ENCODE results near the gene COL5A2.

Gene COL5A2

DNA sequence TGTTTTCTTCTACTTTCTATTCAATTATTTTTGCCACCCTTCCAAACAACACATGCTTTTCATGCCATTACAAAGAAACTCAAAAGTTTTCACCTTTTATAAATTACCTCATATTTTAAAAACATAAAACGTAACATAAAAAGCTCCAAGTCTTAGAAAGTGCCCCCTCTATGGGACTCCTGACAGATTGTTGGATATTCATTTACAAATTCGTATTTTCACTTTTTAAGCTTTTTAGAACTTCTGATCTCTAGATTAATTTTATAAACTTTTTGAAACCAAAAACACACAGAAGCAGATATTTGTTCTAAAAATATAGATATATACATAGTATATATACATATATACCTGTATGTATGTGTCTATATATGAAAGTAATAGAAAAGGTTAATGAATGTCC lies 1.5 kb downstream of the COL5A2 start:
- no peak for DNase-seq

- no peak for DNase-seq
Observed at GRCh38 chr2:189177251-189177840, 2.2 kb downstream of the COL5A2 start.

DNA sequence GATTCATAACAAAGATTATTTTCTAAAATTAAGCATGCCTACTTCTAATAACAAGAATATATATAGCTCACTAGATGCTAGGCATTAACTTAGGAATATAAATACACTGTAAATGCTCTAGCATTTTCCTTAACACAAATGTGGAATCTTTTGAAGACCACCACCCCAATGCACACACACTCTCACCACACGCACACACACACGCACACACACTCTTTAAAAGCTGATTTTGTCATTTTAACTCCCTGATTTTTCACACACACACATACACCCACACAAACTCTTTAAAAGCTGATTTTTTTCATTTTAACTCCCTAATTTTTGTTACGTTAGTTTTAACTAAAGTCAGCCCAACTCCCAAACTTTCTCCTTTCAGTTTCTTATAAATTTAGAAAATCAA lies 3.0 kb downstream of the COL5A2 start:
- no peak for DNase-seq

- no peak for DNase-seq
Observed at GRCh38 chr2:189175869-189176433, 3.6 kb downstream of the COL5A2 start.

DNA sequence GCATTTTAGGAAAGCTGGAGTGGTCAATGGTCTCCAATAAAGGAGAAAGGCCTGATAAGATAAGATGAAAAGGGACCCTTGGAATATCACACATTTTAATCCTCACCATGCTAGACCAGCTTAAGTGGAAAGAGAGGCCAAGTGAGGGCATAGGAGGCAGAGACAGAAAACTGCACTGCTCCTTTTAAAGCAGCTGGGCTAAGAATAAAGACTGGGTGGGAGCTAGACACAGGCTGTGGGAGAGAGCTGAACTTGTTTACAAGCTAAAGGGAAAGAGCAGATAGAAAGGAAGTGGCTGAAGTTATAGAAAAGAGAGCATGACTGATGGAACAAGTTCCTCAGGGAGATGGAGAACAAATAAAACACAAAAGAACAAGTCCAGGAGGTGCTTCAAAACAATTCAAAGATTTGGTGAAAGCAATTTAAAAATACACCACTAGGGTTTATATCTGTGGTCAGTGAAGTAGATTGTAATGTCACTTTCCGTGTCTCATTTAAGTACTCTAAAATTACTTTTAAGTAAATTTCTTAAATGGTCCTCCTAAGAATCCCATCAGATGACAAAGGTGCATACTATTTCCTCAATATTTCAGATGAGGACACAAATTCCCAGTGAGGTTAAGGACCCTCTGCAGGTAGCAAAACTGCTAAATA lies 7.5 kb downstream of the COL5A2 start:
- DNase-seq, result no peak

DNA sequence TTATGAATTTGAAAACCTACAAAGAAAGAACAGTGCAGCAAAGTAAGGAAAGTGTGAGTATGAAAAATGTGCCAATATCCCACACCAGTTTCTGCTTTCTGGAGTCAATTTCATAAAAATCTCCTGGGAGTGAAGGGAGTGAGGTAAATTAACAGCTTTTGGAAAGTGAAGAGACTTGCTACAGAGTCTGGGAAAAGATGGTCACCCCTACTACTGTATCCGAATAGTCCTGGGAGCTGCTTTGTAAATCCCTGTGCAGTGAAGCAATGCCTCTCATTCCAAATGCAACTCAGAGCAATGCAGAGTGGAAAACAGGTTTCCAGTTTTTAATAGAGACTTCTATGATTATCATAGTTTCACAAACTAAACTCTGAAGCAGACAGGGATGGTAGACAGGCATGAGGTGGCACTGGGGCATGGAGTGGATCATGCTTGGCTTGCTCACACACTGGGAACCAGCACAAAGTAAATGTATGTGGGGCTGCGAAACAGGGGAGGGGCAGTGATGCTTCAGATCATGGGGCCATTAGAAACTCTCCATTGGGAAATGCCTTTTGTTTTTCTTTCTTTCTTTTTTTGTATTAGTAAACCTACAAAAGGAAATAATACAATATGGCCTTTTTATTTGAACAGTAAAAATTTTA lies 10.6 kb downstream of the COL5A2 start:
- no peak for DNase-seq

DNA sequence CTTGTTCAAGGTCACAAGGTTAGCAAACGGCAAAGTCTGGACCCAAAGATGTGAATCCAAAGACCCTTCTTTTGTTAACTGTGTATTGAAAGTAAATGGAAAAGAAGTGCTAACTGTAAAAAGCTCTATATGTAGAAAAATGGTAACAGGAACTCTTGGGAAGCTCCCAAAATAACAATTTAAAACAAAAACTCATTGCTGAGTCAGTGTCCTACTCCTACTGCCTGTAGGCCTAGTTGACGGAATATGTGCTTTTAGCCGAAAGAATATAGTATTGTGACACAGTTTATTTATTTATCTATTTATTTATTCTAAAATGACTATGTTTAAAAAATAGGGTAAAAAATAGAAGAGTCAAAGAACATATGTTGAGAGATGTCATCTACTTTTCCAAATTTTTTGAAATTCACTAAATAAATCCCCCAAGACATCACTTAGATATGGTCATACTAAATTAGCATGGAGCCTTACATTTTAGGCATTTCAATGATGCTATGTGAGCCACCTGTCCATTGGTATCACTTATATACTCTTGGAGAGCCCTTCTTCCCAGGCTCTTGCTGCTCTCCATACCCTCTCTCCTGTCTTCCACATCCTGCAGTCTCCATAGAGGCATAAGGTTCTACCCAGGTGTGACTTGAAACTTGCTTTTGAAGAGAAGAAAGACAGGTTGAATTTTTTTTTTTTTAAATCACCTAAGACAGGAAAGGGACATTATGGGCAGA lies 13.7 kb downstream of the COL5A2 start:
- no peak for DNase-seq

DNA sequence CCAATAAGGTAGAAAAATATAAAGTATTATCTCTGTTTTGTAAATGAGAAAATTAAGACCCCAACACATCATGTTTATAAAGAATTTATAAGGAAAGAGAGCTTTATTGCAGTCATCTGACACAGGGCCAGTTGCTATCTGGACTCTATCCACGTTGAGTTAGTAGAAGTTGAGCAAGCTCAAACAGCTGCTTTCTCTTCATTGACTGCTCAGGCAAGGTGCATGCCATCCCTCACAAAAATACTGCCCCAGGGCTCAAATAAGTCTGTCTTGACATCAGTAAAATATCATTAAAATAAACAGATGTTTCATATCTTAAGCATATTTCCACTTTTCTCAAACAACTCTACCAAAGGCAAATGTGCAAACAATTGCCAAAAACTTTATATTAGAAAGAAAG lies 14.8 kb downstream of the COL5A2 start:
- no peak for DNase-seq

- DNase-seq, result no peak
Observed at GRCh38 chr2:189163889-189164288, 15.7 kb downstream of the COL5A2 start.

- no peak for DNase-seq
Observed at GRCh38 chr2:189162566-189162965, 17.0 kb downstream of the COL5A2 start.

- no peak for DNase-seq
Observed at GRCh38 chr2:189161894-189162293, 17.7 kb downstream of the COL5A2 start.

DNA sequence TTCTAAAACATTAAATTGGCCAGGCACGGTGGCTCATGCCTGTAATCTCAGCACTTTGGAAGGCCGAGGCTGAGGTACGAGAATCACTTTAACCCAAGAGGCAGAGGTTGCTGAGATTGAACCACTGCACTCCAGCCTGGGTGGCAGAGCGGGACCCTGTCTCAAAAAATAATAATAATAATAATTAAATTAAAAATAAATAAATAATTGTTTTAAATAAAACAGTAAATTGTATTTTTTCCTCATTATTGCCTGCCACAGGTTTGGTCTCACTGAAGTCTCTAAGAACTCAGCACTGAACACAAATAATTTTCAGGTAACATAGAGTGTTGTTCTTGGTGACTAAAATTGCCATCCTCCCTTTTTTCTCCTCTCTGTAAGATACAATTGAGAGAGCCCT lies 19.8 kb downstream of the COL5A2 start:
- no peak for DNase-seq

- no peak for DNase-seq
Observed at GRCh38 chr2:189159273-189159672, 20.3 kb downstream of the COL5A2 start.

- DNase-seq, result no peak
Observed at GRCh38 chr2:189157939-189158338, 21.6 kb downstream of the COL5A2 start.

GRCh38 chr2:189157456-189157855 lies 22.1 kb downstream of the COL5A2 start:
- DNase-seq, result no peak

DNA sequence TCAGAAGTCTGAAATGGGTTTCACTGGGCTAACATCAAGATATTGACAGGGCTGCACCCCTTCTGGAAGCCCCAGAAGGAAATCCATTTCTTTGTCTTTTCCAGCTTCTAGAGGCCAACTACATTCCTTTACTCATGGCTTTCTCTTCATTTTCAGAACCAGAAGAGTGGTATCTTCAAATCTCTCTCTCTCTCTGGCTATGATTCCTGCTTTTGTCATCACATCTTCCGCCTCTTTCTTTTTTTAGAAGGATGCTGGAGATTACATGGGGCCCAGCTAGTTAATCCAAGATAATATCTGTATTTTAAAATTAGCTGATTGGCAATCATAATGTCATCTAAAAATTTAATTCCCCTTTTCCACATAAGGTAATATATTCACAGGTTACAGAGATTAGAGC lies 23.8 kb downstream of the COL5A2 start:
- no peak for DNase-seq

- no peak for DNase-seq
Observed at GRCh38 chr2:189153619-189154018, 25.9 kb downstream of the COL5A2 start.

- no peak for DNase-seq
Observed at GRCh38 chr2:189152483-189152882, 27.1 kb downstream of the COL5A2 start.

DNA sequence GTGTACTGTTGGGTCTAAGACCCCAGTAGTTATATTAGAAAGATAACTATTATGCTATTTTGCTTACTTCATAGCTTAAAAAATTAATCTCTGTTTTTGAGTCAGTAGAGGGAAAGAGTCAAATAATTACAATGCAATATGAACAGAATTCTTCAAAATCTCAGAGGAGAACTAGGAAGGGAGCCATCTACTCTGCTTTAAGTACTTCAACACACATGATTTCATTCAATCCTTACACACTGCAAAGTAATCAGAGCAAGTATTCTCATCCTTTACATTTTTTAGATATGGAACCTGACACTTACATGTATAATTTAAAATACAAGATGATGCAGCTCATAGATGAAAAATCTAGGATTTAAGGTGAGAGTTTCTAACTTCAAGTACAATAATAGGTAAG lies 27.7 kb downstream of the COL5A2 start:
- no peak for DNase-seq

- no peak for DNase-seq
Observed at GRCh38 chr2:189150033-189150432, 29.5 kb downstream of the COL5A2 start.

- DNase-seq, result no peak
Observed at GRCh38 chr2:189147989-189148388, 31.6 kb downstream of the COL5A2 start.

- no peak for DNase-seq
Observed at GRCh38 chr2:189147361-189147760, 32.2 kb downstream of the COL5A2 start.

- no peak for DNase-seq
Observed at GRCh38 chr2:189146553-189146952, 33.0 kb downstream of the COL5A2 start.
